Upper lobe of left lung (tissue), 4 donors: Measurements from ENCODE around the gene STAP2.

Experiments
- CTCF ChIP-seq, 6 experiments: fragments of 450-650 bp in 4 of 6; fragments of 200-600 bp in 2 of 6; sonication (generic) in 2 of 6; IDR thresholded peaks; one replicate each; pipeline ENCODE4 v1.5.1; 2016 to 2019; ENCODE audit warnings: antibody characterized with exemption in 6 of 6
- POLR2A ChIP-seq, 4 donors: fragments of 450-650 bp; IDR thresholded peaks; one replicate each; pipeline ENCODE4 v1.5.1; 2016 to 2017; ENCODE audit warnings: antibody characterized with exemption in 4 of 4, mild to moderate bottlenecking in 2 of 4
- POLR2AphosphoS5 ChIP-seq, 2 donors: sonication (generic); formaldehyde crosslinking; IDR thresholded peaks; one replicate each; pipeline ENCODE4 v1.5.1; 2017; ENCODE audit warnings: antibody characterized with exemption in 2 of 2

GRCh38 chr19:4343370-4344307, 5.0 kb upstream of the STAP2 start, which contains the start of gene MPND:
- TF ChIP-seq CTCF (IDR thresholded peaks at IDR 0.05) (no peak), POLR2A (IDR thresholded peaks at IDR 0.05) (peak in 1 of 4 donors; percentile 51), POLR2AphosphoS5 (IDR thresholded peaks at IDR 0.05) (peak in 1 of 2 donors; percentile 79)
